ENCODE measurements around the gene GCLC.

- TF ChIP-seq CTCF (IDR thresholded peaks at IDR 0.05; ENCODE audit: insufficient read depth, low read length, poor library complexity, severe bottlenecking) (no peak), EZH2phosphoT487 (conservative IDR thresholded peaks at IDR 0.05; ENCODE audit: low read length) (no peak)
These were observed 75.7 kb downstream of the GCLC start for GRCh38 chr6:53469163-53469562.
